ENCODE data around the gene SOX1. TPM values are rescaled to one million over a fixed set of nuclear protein-coding genes. Genes with fewer than 3 reads are reported as not detected.

Gene SOX1
- not detected for total RNA-seq

GRCh38 chr13:112067116-112067741, at the start of gene SOX1:
Gene SOX1, plus strand, starts transcription at chr13:112067149. Its CDS starts 510 bp downstream, at chr13:112067659.
- ChIA-PET CTCF (no interaction called here), POLR2A (no interaction called here)
- DNase-seq (peak; percentile 46), ATAC-seq (peak; percentile 23)
- Mint-ChIP-seq H3K9me3 (ENCODE audit: low read depth) (peaks cover 6% of the 10 kb centered on the region), H3K4me1 (peaks cover 14% of the 10 kb centered on the region), H3K27me3 (peaks cover 61% of the 10 kb centered on the region), H3K4me3 (peak within 1 kb of the TSS; percentile 48), H3K36me3 (ENCODE audit: low read depth) (peaks cover 18% of the 10 kb centered on the region), H3K27ac (no peak within 1 kb of the TSS)
- intact Hi-C loops (cut with DNase I, micrococcal nuclease) = loop anchor here in 1 of 2 experiments (2.0 kb wide), 1 partner anchor 520 kb away; no protein-coding TSS in a partner anchor

DNA sequence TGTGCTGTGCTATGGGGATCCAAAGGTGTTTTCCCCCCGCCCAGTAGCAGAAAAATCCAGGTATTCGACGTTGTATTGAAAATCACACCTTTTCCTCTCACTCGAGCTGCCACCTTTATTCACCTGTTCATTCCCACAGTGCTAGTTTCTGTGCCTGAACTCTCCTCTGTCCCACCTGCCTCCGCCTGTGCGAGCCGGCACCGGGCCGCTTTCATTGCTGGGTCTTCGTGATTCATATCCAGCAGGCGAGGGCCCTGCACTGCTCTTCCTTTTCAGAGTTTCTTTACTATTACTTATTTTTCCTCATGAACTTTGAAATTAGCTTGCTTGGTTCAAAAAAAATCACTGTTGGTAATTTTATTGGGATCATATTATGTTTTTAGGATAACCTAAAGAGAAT, 42.4 kb upstream of the SOX1 start:
- ATAC-seq (no peak), DNase-seq (no peak)
- Mint-ChIP-seq H3K36me3 (ENCODE audit: low read depth) (no peaks in the 10 kb centered on the region), H3K27me3 (peaks cover 14% of the 10 kb centered on the region), H3K27ac (no peak overlapping the region), H3K4me3 (no peak overlapping the region), H3K9me3 (ENCODE audit: low read depth) (peaks cover 2% of the 10 kb centered on the region), H3K4me1 (no peaks in the 10 kb centered on the region)
- ChIA-PET CTCF (interaction anchor here (0.7 kb wide), 1 partner anchor 54 kb away, joined by 3 read pairs; no protein-coding TSS in a partner anchor), POLR2A (no interaction called here)
- intact Hi-C loops (cut with DNase I, micrococcal nuclease) = no loop called here

GRCh38 chr13:112027250-112027649, 39.7 kb upstream of the SOX1 start:
- H3K4me3 Mint-ChIP-seq = no peak overlapping the region
- H3K27ac Mint-ChIP-seq = no peak overlapping the region
- H3K9me3 Mint-ChIP-seq (ENCODE audit: low read depth) = no peaks in the 10 kb centered on the region
- H3K27me3 Mint-ChIP-seq = peaks cover 11% of the 10 kb centered on the region
- no peak for DNase-seq
- CTCF ChIA-PET = interaction anchor here (0.6 kb wide), 1 partner anchor 1570 kb away, joined by 4 read pairs; no protein-coding TSS in a partner anchor
- intact Hi-C loops (cut with DNase I, micrococcal nuclease) = no loop called here
- no peaks in the 10 kb centered on the region for H3K36me3 Mint-ChIP-seq (ENCODE audit: low read depth)
- H3K4me1 Mint-ChIP-seq = no peaks in the 10 kb centered on the region
- ATAC-seq = no peak
- POLR2A ChIA-PET = no interaction called here

DNA sequence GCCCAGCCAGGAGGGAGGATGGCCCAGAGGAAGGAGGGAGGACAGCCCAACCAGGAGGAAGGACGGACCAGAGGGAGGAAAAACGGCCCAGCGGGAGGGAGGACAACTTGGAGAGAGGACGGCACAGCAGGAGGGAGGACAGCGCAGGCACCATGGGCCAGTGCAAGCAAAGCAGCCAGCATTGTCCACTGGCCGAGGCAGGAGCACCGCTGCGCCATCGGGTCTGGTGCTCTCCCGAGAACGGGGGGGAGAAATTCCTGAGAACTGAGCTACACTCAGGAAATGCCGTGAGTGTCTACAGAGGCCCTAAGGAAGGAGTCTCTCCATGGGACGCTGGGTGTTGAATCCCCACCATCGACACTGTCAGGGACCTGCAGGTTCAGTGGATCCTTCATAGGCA, 38.5 kb upstream of the SOX1 start:
- no peak overlapping the region for H3K4me3 Mint-ChIP-seq
- POLR2A ChIA-PET = no interaction called here
- DNase-seq = no peak
- no peak overlapping the region for H3K27ac Mint-ChIP-seq
- H3K27me3 Mint-ChIP-seq = peaks cover 12% of the 10 kb centered on the region
- CTCF ChIA-PET = no interaction called here
- ATAC-seq = no peak
- intact Hi-C loops (cut with DNase I, micrococcal nuclease) = no loop called here
- no peaks in the 10 kb centered on the region for H3K36me3 Mint-ChIP-seq (ENCODE audit: low read depth)
- H3K9me3 Mint-ChIP-seq (ENCODE audit: low read depth) = no peaks in the 10 kb centered on the region
- H3K4me1 Mint-ChIP-seq = no peaks in the 10 kb centered on the region

- no peaks in the 10 kb centered on the region for H3K4me1 Mint-ChIP-seq
- H3K4me3 Mint-ChIP-seq = no peak overlapping the region
- intact Hi-C loops (cut with DNase I, micrococcal nuclease) = no loop called here
- ChIA-PET CTCF (no interaction called here), POLR2A (no interaction called here)
- H3K9me3 Mint-ChIP-seq (ENCODE audit: low read depth) = no peaks in the 10 kb centered on the region
- H3K36me3 Mint-ChIP-seq (ENCODE audit: low read depth) = no peaks in the 10 kb centered on the region
- ATAC-seq (no peak), DNase-seq (no peak)
- peaks cover 11% of the 10 kb centered on the region for H3K27me3 Mint-ChIP-seq
- H3K27ac Mint-ChIP-seq = no peak overlapping the region
Measured at GRCh38 chr13:112029143-112029542, 37.8 kb upstream of the SOX1 start.

DNA sequence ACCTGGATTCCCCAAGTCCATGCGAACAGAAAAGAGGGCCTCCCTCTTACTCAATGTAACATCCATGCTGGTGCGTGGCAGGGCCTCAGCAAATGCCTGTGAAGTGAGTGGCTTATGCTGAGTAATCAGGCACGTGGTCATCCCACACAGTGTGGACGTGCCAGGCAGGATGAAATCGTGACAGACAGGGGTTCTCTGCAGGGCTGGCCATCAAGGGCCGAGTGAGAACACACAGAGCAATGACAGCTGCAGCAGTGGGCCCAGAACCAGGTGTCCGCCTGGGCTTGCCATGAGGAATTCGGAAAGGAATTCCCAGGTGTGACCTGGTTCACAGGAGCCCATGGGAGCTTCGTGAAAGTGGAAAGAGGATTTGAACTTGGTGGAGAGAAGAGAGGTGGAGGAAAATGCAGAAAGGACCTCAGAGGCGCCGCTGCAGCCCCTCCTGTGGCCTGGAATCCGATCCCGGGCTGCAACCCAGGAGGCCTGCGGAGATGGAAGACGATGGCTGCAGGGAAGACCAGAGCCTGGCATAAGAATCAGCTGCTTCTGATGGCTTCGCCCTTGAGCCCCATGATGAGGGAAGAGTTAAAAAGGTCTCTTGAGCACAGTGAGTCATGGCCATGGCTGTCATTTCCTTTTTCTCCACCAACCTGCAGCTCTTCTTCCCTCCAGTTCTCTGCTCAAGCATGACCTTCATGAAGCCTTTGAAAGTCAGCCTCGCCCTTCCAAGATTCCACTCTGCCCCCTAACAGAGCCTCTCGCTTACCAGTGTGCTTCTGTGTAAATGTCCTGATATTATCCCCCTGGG, 34.6 kb upstream of the SOX1 start:
- POLR2A ChIA-PET = no interaction called here

GRCh38 chr13:112034231-112034630, 32.7 kb upstream of the SOX1 start:
- H3K4me3 Mint-ChIP-seq = no peak overlapping the region
- no peaks in the 10 kb centered on the region for H3K36me3 Mint-ChIP-seq (ENCODE audit: low read depth)
- peaks cover 6% of the 10 kb centered on the region for H3K27me3 Mint-ChIP-seq
- ChIA-PET CTCF (no interaction called here), POLR2A (no interaction called here)
- no peaks in the 10 kb centered on the region for H3K9me3 Mint-ChIP-seq (ENCODE audit: low read depth)
- intact Hi-C loops (cut with DNase I, micrococcal nuclease) = no loop called here
- no peaks in the 10 kb centered on the region for H3K4me1 Mint-ChIP-seq
- ATAC-seq (no peak), DNase-seq (no peak)
- no peak overlapping the region for H3K27ac Mint-ChIP-seq

More for the DNA sequence above, 34.6 kb upstream of the SOX1 start:
- intact Hi-C loops (cut with DNase I, micrococcal nuclease) = no loop called here
- DNase-seq = no peak
- no peaks in the 10 kb centered on the region for H3K9me3 Mint-ChIP-seq (ENCODE audit: low read depth)
- no peaks in the 10 kb centered on the region for H3K4me1 Mint-ChIP-seq
- no peak overlapping the region for H3K4me3 Mint-ChIP-seq
- peaks cover 4% of the 10 kb centered on the region for H3K27me3 Mint-ChIP-seq
- CTCF ChIA-PET = no interaction called here
- no peak overlapping the region for H3K27ac Mint-ChIP-seq
- H3K36me3 Mint-ChIP-seq (ENCODE audit: low read depth) = no peaks in the 10 kb centered on the region
- no peak for ATAC-seq

DNA sequence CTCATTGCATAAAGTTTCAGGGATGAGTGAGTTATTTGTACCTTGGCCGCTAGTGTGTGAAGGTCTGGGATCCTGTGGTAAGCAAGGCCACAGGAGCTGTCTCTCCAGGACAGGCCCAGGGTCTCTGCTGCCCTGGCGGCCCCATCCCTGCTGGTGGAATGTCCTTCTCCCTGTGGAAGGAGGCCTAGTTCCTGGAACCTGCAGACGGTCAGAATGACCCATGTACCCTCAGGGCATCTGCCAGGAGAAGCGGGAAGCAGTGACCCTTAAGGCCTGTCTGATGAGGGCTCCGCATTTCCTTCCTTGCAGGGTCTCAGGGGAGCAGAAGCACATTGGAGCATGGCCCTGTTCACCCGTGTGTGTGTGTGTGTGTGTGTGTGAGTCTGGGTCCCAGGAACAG, 32.1 kb upstream of the SOX1 start:
- Mint-ChIP-seq H3K36me3 (ENCODE audit: low read depth) (no peaks in the 10 kb centered on the region), H3K9me3 (ENCODE audit: low read depth) (no peaks in the 10 kb centered on the region), H3K4me1 (no peaks in the 10 kb centered on the region), H3K27ac (no peak overlapping the region), H3K27me3 (peaks cover 8% of the 10 kb centered on the region), H3K4me3 (no peak overlapping the region)
- ATAC-seq (no peak), DNase-seq (no peak)
- intact Hi-C loops (cut with DNase I, micrococcal nuclease) = no loop called here
- ChIA-PET POLR2A (no interaction called here), CTCF (no interaction called here)

- POLR2A ChIA-PET = no interaction called here
- Mint-ChIP-seq H3K4me1 (no peaks in the 10 kb centered on the region), H3K27ac (no peak overlapping the region), H3K27me3 (peaks cover 19% of the 10 kb centered on the region), H3K9me3 (ENCODE audit: low read depth) (peaks cover 23% of the 10 kb centered on the region), H3K4me3 (no peak overlapping the region), H3K36me3 (ENCODE audit: low read depth) (no peaks in the 10 kb centered on the region)
- ATAC-seq (no peak), DNase-seq (no peak)
- CTCF ChIA-PET = interaction anchor here (0.6 to 0.8 kb wide), 2 partner anchors 16 to 143 kb away, joined by 3 read pairs; no protein-coding TSS in a partner anchor
- intact Hi-C loops (cut with DNase I, micrococcal nuclease) = no loop called here
Measured at GRCh38 chr13:112042496-112042895, 24.5 kb upstream of the SOX1 start.

DNA sequence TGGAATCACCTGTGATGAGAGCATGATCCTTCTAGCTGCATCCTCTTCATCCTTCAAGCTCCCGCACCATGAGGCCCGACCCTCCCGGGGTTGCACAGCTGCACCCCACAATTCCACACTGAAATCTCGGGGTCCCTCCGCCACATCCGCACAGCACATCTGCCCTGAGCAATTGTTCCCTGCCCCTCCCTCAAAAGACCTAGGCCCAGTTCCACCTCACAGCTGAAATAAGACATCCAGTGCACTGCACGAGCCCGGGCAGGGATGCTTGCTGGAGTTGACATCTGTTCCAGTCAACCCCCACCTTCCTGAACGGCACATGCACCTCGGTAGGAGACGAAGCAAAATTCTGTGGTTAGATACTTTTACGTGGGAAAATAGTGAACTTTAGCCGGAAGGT, 14.7 kb upstream of the SOX1 start:
- Mint-ChIP-seq H3K9me3 (ENCODE audit: low read depth) (no peaks in the 10 kb centered on the region), H3K4me1 (no peaks in the 10 kb centered on the region), H3K36me3 (ENCODE audit: low read depth) (peaks cover 5% of the 10 kb centered on the region), H3K4me3 (no peak overlapping the region), H3K27me3 (peaks cover 60% of the 10 kb centered on the region), H3K27ac (no peak overlapping the region)
- DNase-seq (no peak), ATAC-seq (no peak)
- ChIA-PET CTCF (no interaction called here), POLR2A (no interaction called here)
- intact Hi-C loops (cut with DNase I, micrococcal nuclease) = no loop called here

- Mint-ChIP-seq H3K4me1 (peaks cover 2% of the 10 kb centered on the region), H3K36me3 (ENCODE audit: low read depth) (peaks cover 5% of the 10 kb centered on the region), H3K27me3 (peaks cover 59% of the 10 kb centered on the region), H3K4me3 (no peak overlapping the region), H3K9me3 (ENCODE audit: low read depth) (no peaks in the 10 kb centered on the region), H3K27ac (no peak overlapping the region)
- DNase-seq (no peak), ATAC-seq (no peak)
- POLR2A ChIA-PET = no interaction called here
- intact Hi-C loops (cut with DNase I, micrococcal nuclease) = no loop called here
- CTCF ChIA-PET = no interaction called here
Measured at GRCh38 chr13:112053167-112053743, 13.7 kb upstream of the SOX1 start.
